Body of pancreas (tissue), 4 donors: ENCODE results near the gene GOLGA8Q.
"Not testable (repeated sequence)": the region's sequence is repeated elsewhere in the genome, so short reads cannot be mapped to it uniquely, and the experiment has no call there.

ENCODE experiments used
- POLR2A ChIP-seq, 3 donors: fragments of 450-650 bp; IDR thresholded peaks; one replicate each; pipeline ENCODE4 v1.6.1; 2016; ENCODE audit warnings: antibody characterized with exemption in 3 of 3, mild to moderate bottlenecking in 2 of 3
- TF ChIP-seq, protein P1 (sequence below), 7 experiments: fragments of 450-650 bp in 4 of 7; fragments of 200-600 bp in 3 of 7; sonication (generic) in 3 of 7; IDR thresholded peaks; one replicate each; pipeline ENCODE4 v1.5.1; 2016 to 2019; ENCODE audit warnings: antibody characterized with exemption in 7 of 7

DNA sequence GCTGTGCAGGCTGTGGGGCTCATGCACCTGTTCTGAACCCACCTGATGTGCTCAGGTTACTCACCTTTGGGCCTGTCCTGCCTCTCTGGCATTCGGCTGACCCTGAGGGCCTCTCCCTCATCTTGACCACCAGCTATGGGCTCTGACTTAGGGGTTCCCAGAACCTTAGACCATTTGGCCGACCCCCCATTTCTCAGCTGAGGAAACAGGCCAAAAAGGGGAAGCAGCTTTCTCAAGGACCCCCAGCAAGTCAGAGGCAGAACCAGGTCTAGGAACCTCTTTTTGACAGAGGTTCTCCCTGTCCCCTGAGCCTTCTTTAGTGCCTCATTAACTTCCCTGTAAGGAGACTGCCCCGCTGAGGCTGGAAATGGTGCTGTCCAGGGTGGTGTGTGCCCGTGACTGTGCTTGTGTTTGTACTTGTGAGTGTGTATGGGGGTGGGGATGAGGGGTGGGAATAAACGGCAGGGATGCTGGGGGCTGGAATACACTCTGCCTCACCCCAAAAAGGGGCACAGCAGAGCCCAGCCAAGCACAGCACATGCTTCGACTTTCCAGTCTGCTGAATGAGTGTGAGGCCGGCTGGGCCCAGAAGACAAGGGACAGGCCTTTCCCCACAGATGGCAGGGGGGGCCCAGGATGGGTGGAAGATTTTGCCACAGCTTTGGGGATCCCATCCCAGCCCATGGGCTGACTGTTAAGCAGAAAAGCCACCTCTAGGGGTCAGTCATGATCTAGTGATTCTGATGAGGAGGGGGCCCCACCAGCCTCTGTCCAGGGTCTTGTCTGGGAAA is 28.2 kb upstream of the GOLGA8Q start:
- TF ChIP-seq, protein P1, sequence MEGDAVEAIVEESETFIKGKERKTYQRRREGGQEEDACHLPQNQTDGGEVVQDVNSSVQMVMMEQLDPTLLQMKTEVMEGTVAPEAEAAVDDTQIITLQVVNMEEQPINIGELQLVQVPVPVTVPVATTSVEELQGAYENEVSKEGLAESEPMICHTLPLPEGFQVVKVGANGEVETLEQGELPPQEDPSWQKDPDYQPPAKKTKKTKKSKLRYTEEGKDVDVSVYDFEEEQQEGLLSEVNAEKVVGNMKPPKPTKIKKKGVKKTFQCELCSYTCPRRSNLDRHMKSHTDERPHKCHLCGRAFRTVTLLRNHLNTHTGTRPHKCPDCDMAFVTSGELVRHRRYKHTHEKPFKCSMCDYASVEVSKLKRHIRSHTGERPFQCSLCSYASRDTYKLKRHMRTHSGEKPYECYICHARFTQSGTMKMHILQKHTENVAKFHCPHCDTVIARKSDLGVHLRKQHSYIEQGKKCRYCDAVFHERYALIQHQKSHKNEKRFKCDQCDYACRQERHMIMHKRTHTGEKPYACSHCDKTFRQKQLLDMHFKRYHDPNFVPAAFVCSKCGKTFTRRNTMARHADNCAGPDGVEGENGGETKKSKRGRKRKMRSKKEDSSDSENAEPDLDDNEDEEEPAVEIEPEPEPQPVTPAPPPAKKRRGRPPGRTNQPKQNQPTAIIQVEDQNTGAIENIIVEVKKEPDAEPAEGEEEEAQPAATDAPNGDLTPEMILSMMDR (IDR thresholded peaks at IDR 0.05), result not testable (repeated sequence)
- TF ChIP-seq POLR2A (IDR thresholded peaks at IDR 0.05), result not testable (repeated sequence)
